Tibial nerve (tissue), 4 donors: ENCODE results near the gene RAB9A. TPM values are rescaled to one million over a fixed set of nuclear protein-coding genes. Genes with fewer than 3 reads are reported as not detected.
"Not testable (repeated sequence)": the region's sequence is repeated elsewhere in the genome, so short reads cannot be mapped to it uniquely, and the experiment has no call there.

Experiments used
- DNase-seq, 2 donors: peaks; one replicate each; pipeline ENCODE4 v3.0.0-alpha.2; 2019; ENCODE audit warnings: low spot score in 2 of 2
- H3K27ac ChIP-seq, 4 donors: fragments of 200-600 bp; sonication (generic) in 3 of 4; one replicate each; pipeline ENCODE4 v1.5.1; 2017 to 2019; ENCODE audit warnings: mild to moderate bottlenecking in 1 of 4
- H3K27me3 ChIP-seq, 2 donors: fragments of 200-600 bp; sonication (generic) in 1 of 2; one replicate each; pipeline versions ENCODE4 v1.5.1 to v1.6.0; 2017 to 2019
- H3K36me3 ChIP-seq, 3 donors: fragments of 200-600 bp; sonication (generic); one replicate each; pipeline ENCODE4 v1.5.1; 2018 to 2019
- H3K4me1 ChIP-seq, 4 donors: fragments of 200-600 bp; sonication (generic) in 3 of 4; one replicate each; pipeline ENCODE4 v1.5.1; 2017 to 2019
- H3K4me3 ChIP-seq, 4 donors: fragments of 200-600 bp; sonication (generic) in 3 of 4; one replicate each; pipeline ENCODE4 v1.5.1; 2017 to 2019; ENCODE audit warnings: mild to moderate bottlenecking in 1 of 4, moderate library complexity in 1 of 4
- H3K9me3 ChIP-seq, 4 donors: fragments of 200-600 bp; sonication (generic) in 3 of 4; one replicate each; pipeline ENCODE4 v1.5.1; 2017 to 2019
- EP300 ChIP-seq, 2 donors: sonication (generic); formaldehyde crosslinking; IDR thresholded peaks; one replicate each; pipeline ENCODE4 v1.6.1; 2017; ENCODE audit warnings: antibody characterized with exemption in 2 of 2, mild to moderate bottlenecking in 1 of 2
- POLR2A ChIP-seq, 2 donors: fragments of 450-650 bp; IDR thresholded peaks; one replicate each; pipeline ENCODE4 v1.6.1; 2017; ENCODE audit warnings: antibody characterized with exemption in 2 of 2, mild to moderate bottlenecking in 2 of 2, moderate library complexity in 2 of 2
- WGBS, 2 donors: methylation state at CpG; one replicate each; pipeline ENCODE4 v1.1.5; 2018; 5-methylcytosine and 5-hydroxymethylcytosine counted together
- total RNA-seq, 4 donors: library from RNA; depleted of rRNA; stranded (reverse); fragments of >200 nt; gene quantifications; one replicate each; pipeline ENCODE4 v1.1.0, GENCODE V29; 2016
- TF ChIP-seq, protein P1 (sequence below), 5 experiments: fragments of 200-600 bp in 3 of 5; fragments of 450-650 bp in 2 of 5; sonication (generic) in 3 of 5; IDR thresholded peaks; one replicate each; pipeline ENCODE4 v1.5.1; 2016 to 2019; ENCODE audit warnings: antibody characterized with exemption in 5 of 5, mild to moderate bottlenecking in 3 of 5, moderate library complexity in 2 of 5

RAB9A gene
- total RNA-seq, 4 donors from 2014 or later: 20.1 to 69.5 (median 24.9) TPM

DNA sequence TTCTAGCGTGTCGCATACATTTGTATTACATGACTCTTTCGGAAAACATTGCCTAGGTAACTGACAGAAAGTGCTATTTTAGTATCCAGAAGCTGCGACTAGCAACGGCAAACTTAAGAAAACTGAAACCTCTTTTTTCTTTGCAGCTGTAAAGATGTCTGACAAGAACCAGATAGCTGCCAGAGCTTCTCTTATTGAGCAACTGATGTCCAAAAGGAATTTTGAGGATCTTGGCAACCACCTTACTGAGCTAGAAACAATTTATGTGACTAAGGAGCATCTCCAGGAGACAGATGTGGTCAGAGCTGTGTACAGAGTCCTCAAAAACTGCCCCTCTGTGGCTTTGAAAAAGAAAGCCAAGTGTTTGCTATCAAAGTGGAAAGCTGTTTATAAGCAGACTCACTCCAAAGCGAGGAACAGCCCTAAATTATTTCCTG is 26.6 kb upstream of the RAB9A start:
- peak in 1 of 2 donors; percentile 11 for DNase-seq
- Histone ChIP-seq H3K36me3 (no peaks in the 10 kb centered on the region), H3K4me3 (peak overlapping the region in 2 of 4 donors; percentile 9 to 27), H3K27me3 (no peaks in the 10 kb centered on the region), H3K4me1 (peaks cover 0 to 13% (median 3%) of the 10 kb centered on the region in 4 donors), H3K27ac (peak overlapping the region in 2 of 4 donors; percentile 13 to 61), H3K9me3 (no peaks in the 10 kb centered on the region)
- 54 to 73% methylated on average over 6 of the region's 6 CpGs for WGBS, 2 donors
- no peak for TF ChIP-seq POLR2A (IDR thresholded peaks at IDR 0.05)
- peak in 1 of 2 donors; percentile 49 for TF ChIP-seq EP300 (IDR thresholded peaks at IDR 0.05)
- TF ChIP-seq, protein P1, sequence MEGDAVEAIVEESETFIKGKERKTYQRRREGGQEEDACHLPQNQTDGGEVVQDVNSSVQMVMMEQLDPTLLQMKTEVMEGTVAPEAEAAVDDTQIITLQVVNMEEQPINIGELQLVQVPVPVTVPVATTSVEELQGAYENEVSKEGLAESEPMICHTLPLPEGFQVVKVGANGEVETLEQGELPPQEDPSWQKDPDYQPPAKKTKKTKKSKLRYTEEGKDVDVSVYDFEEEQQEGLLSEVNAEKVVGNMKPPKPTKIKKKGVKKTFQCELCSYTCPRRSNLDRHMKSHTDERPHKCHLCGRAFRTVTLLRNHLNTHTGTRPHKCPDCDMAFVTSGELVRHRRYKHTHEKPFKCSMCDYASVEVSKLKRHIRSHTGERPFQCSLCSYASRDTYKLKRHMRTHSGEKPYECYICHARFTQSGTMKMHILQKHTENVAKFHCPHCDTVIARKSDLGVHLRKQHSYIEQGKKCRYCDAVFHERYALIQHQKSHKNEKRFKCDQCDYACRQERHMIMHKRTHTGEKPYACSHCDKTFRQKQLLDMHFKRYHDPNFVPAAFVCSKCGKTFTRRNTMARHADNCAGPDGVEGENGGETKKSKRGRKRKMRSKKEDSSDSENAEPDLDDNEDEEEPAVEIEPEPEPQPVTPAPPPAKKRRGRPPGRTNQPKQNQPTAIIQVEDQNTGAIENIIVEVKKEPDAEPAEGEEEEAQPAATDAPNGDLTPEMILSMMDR (IDR thresholded peaks at IDR 0.05): no peak

DNA sequence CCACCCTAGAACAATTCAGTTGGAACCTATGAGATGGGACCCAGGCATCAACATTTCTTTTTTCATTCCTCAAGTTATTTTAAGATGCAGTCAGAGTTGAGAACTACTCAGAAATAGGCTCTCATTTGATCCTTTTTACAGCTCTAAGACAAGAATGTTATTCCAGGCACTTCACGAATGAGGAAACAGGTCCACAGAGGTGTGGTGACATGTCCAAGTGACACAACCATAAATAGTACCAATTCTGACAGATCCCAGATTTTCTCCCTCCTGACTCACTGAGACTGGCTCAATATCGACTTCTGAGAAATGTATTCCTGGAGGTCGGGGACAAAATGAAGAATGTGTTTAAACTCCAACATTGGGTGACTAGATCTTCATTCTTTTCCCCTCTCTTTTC is 24.9 kb upstream of the RAB9A start:
- Histone ChIP-seq H3K4me3 (no peak overlapping the region), H3K9me3 (no peaks in the 10 kb centered on the region), H3K27me3 (no peaks in the 10 kb centered on the region), H3K36me3 (no peaks in the 10 kb centered on the region), H3K27ac (peak overlapping the region in 2 of 4 donors; percentile 18 to 50), H3K4me1 (peaks cover 0 to 20% (median 4%) of the 10 kb centered on the region in 4 donors)
- 90 to 91% methylated on average over 3 of the region's 3 CpGs for WGBS, 2 donors
- TF ChIP-seq, protein P1 (IDR thresholded peaks at IDR 0.05): no peak
- no peak for TF ChIP-seq POLR2A (IDR thresholded peaks at IDR 0.05)
- no peak for TF ChIP-seq EP300 (IDR thresholded peaks at IDR 0.05)
- no peak for DNase-seq

DNA sequence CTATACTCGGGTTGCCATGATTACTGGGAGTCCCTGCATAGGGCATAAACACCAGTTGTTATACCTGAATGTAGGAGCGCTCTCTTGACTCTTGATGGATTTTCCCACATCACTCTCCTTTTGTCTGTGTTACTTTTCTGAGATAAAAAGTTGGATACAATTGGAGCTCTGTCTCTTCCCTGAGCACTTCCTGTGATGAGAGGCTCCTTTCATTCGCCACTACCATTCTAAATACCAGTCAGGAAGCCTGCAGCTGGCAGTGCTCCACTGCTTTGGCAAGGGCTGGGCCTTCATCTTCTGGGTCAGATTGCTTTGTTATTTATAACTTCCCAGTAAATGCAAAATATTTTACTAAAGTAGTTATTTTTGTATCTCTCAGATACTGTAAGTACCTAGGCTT is 22.1 kb upstream of the RAB9A start:
- Histone ChIP-seq H3K27ac (peak overlapping the region in 2 of 4 donors; percentile 40 to 50), H3K4me1 (peaks cover 0 to 27% (median 4%) of the 10 kb centered on the region in 4 donors), H3K36me3 (no peaks in the 10 kb centered on the region), H3K4me3 (no peak overlapping the region), H3K27me3 (no peaks in the 10 kb centered on the region), H3K9me3 (no peaks in the 10 kb centered on the region)
- TF ChIP-seq, protein P1 (IDR thresholded peaks at IDR 0.05): no peak
- no peak for TF ChIP-seq EP300 (IDR thresholded peaks at IDR 0.05)
- TF ChIP-seq POLR2A (IDR thresholded peaks at IDR 0.05): no peak
- DNase-seq: no peak
- 31 to 67% methylated on average over 3 of the region's 3 CpGs for WGBS, 2 donors

DNA sequence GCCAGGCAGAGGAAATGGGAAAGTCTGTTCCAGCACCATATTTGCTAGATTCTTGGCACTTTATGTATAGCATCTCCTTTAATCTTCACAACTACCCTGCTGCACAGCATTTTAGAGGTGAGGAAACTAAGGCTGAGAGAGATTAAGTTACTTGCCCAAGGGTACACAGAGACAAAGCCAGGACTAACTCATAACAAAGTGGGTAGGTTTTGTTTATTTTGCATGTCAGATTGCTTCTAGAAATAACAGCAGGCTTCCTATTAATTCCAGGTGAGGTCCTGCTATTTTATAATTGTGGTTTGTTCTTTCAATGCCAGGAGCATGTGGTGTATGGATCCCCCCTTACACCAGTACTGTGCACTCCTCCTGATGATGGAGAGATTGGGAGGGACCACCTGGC is 21.0 kb upstream of the RAB9A start:
- Histone ChIP-seq H3K27ac (no peak overlapping the region), H3K4me1 (peaks cover 0 to 27% (median 4%) of the 10 kb centered on the region in 4 donors), H3K27me3 (no peaks in the 10 kb centered on the region), H3K36me3 (no peaks in the 10 kb centered on the region), H3K9me3 (no peaks in the 10 kb centered on the region), H3K4me3 (no peak overlapping the region)
- no peak for DNase-seq
- no peak for TF ChIP-seq EP300 (IDR thresholded peaks at IDR 0.05)
- no peak for TF ChIP-seq POLR2A (IDR thresholded peaks at IDR 0.05)
- TF ChIP-seq, protein P1 (IDR thresholded peaks at IDR 0.05): no peak

DNA sequence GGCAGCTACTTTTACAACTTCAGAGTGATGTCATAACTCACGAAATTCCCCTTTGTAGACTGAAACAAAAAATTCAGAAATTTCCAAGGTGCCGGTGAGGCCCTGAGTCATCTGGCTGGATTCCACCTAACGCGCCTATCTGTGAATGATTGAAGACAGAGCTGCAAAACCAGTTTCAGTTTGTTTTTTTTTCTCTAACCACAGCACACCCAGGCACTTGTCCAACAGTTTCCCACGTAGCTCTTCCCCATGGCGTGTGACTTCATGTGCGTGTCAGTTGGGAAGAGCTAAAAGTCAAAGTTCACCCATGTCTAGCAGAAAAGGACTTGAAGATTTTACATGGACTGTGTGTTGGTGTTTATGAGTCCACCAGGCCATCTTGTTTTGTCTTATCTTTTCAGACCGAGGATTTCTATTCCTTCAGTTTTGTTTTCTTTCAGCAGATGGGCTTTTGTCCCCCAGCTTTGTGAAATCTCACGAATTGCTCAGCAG is 19.6 kb upstream of the RAB9A start:
- WGBS, 2 donors: 10 to 46% methylated on average over 9 of the region's 9 CpGs
- no peak overlapping the region for H3K4me3 ChIP-seq
- DNase-seq: peak; percentile 41 to 72
- no peaks in the 10 kb centered on the region for H3K36me3 ChIP-seq
- H3K9me3 ChIP-seq: no peaks in the 10 kb centered on the region
- H3K27ac ChIP-seq: peak overlapping the region in 3 of 4 donors; percentile 12 to 57 (median 54)
- TF ChIP-seq, protein P1 (IDR thresholded peaks at IDR 0.05): no peak
- TF ChIP-seq POLR2A (IDR thresholded peaks at IDR 0.05) (no peak), EP300 (IDR thresholded peaks at IDR 0.05) (peak in 1 of 2 donors; percentile 67)
- peaks cover 0 to 24% (median 4%) of the 10 kb centered on the region in 4 donors for H3K4me1 ChIP-seq
- no peaks in the 10 kb centered on the region for H3K27me3 ChIP-seq

DNA sequence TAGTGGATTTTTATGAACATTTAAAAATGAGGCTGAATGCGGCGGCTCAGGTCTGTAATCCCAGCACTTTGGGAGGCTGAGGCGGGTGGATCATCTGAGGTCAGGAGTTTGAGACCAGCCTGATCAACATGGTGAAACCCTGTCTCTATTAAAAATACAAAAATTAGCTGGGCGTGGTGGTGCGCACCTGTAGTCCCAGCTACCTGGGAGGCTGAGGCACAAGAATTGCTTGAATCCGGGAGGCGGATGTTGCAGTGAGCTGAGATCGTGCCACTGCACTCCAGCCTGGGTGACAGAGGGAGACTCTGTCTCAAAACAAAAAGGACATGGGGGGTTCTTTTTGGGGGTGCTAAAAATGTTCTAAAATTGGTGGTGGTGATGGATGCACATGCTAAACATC is 19.2 kb upstream of the RAB9A start:
- not testable (repeated sequence) for H3K4me3 ChIP-seq, H3K27me3 ChIP-seq, H3K9me3 ChIP-seq, DNase-seq, H3K36me3 ChIP-seq
- Histone ChIP-seq H3K4me1 (peaks cover 0 to 21% (median 4%) of the 10 kb centered on the region in 4 donors), H3K27ac (peak overlapping the region in 3 of 4 donors; percentile 12 to 57 (median 54))
- WGBS, 2 donors: 88 to 93% methylated on average over 4 to 8 of the region's 8 CpGs
